ENCODE results near the gene GRIN2C. TPM values are rescaled to one million over a fixed set of nuclear protein-coding genes. Genes with fewer than 3 reads are reported as not detected.

Gene GRIN2C
- total and polyA plus RNA-seq, 9 of the 15 experiments (the other 6 are each of a cell fraction or from before 2014, with no cell fraction given) = under 0.01 to 0.33 (median 0.10) TPM; not detected in 2

GRCh38 chr17:74853669-74854068 is 6.0 kb downstream of the GRIN2C start (continued):
- TF ChIP-seq ZBTB11 (CRISPR knock-in tag; IDR thresholded peaks at IDR 0.05) (no peak), ZNF12 (CRISPR knock-in tag; IDR thresholded peaks at IDR 0.05) (no peak)

- intact Hi-C loops (cut with micrococcal nuclease) = loop anchor here (5.0 kb wide), 1 partner anchor 111 kb away; no protein-coding TSS in a partner anchor
- TF ChIP-seq ZNF780A (CRISPR knock-in tag; IDR thresholded peaks at IDR 0.05) (no peak), RHOXF2B (CRISPR knock-in tag; conservative IDR thresholded peaks at IDR 0.05) (no peak), PREB (CRISPR knock-in tag; IDR thresholded peaks at IDR 0.05) (no peak), ZNF280B (CRISPR knock-in tag; IDR thresholded peaks at IDR 0.05) (no peak)
- Histone ChIP-seq H3K9ac (ENCODE audit: insufficient read depth in 1 of 2, low read depth in 2 of 2, low read length in 2 of 2) (peak overlapping the region in 1 of 2 experiments; percentile 74; a peak in 1 of 4 replicates), H3K4me2 (ENCODE audit: insufficient read depth, low read length) (peak overlapping the region; percentile 46; the same call in 1 of the 2 replicates), H2AFZ (ENCODE audit: low read depth, low read length) (peak overlapping the region; percentile 76), H3K27ac (ENCODE audit: extremely low read depth, low read depth, low read length) (no peak overlapping the region), H3K4me3 (0 out of 2 replicates have a peak overlapping the region, but pooled peaks have one; percentile 12), H3K9me1 (ENCODE audit: control insufficient read depth, insufficient read depth, low read length) (peaks cover 4% of the 10 kb centered on the region), H3K27me3 (ENCODE audit: control insufficient read depth in 2 of 2, insufficient read depth in 2 of 2, low read length in 2 of 2) (peaks cover 0 to 41% of the 10 kb centered on the region in 2 experiments; a peak in 2 of 5 replicates), H3K79me2 (ENCODE audit: control insufficient read depth, insufficient read depth, low read length) (no peaks in the 10 kb centered on the region), H4K20me1 (replicated peaks; ENCODE audit: control insufficient read depth, insufficient read depth, low read length) (0 out of 2 replicates have a peak, but pooled peaks cover 3% of the 10 kb centered on the region), H3K9me3 (replicated peaks; ENCODE audit: control insufficient read depth, insufficient read depth, low read depth, low read length) (no peaks in the 10 kb centered on the region), H3K4me1 (replicated peaks in 1 of 2; ENCODE audit: control insufficient read depth in 2 of 2, insufficient read depth in 2 of 2, low read length in 2 of 2) (peaks cover 0 to 33% of the 10 kb centered on the region in 2 experiments; a peak in 2 of 5 replicates), H3K36me3 (ENCODE audit: control insufficient read depth, insufficient read depth, low read length) (no peaks in the 10 kb centered on the region)
- ATAC-seq = no peak
- in situ Hi-C loops (cut with MboI) = no loop called here
- 54% methylated on average over 8 of the region's 9 CpGs for WGBS (ENCODE audit: insufficient coverage, low coverage, missing lambda C conversion rate)
- BruUV-seq (replicated peaks) = no TSS peak
- FAIRE-seq = no peak
- ChIA-PET POLR2A (interaction anchor here (0.7 to 2.5 kb wide), 4 partner anchors 10 to 20 kb away, joined by 3 to 17 read pairs (median 8); partner anchors contain the start of gene FDXR), CTCF (ENCODE audit: low intra/inter-chr PET ratio) (no interaction called here)
- DNase-seq (ENCODE audit: extremely low read depth in 1 of 4, low spot score in 3 of 4) = no peak
These were observed 6.7 kb downstream of the GRIN2C start for GRCh38 chr17:74853048-74853397.

Data from K562 (cell line).